Raji (cell line): Measurements from ENCODE around the gene CMTM6.

Experiments used
- POLR2A ChIP-seq: IDR thresholded peaks from 2 replicates; pipeline ENCODE4 v1.6.1; 2011; ENCODE audit warnings: low read depth, low read length, control low read depth; ENCODE audit not compliant: insufficient read depth

Gene CMTM6

DNA sequence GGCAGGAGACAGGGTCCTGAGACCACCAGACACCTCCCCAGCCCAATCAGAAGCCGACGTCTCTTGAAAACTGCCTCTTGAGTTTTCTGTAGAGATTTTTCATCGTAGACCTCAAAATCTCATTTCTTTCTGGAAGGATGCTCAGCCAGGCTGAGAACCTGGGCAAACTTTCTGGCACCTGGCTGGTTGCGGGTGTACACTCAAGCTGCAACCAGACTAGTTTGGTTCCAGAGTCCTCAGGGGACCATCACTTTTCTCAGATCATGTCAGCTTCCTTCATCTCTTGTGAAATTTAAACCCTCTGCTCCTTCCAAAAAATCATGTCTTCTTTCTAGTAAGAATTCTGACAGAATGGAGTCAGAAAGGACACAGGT, 65.8 kb downstream of the CMTM6 start:
- no peak for TF ChIP-seq POLR2A

DNA sequence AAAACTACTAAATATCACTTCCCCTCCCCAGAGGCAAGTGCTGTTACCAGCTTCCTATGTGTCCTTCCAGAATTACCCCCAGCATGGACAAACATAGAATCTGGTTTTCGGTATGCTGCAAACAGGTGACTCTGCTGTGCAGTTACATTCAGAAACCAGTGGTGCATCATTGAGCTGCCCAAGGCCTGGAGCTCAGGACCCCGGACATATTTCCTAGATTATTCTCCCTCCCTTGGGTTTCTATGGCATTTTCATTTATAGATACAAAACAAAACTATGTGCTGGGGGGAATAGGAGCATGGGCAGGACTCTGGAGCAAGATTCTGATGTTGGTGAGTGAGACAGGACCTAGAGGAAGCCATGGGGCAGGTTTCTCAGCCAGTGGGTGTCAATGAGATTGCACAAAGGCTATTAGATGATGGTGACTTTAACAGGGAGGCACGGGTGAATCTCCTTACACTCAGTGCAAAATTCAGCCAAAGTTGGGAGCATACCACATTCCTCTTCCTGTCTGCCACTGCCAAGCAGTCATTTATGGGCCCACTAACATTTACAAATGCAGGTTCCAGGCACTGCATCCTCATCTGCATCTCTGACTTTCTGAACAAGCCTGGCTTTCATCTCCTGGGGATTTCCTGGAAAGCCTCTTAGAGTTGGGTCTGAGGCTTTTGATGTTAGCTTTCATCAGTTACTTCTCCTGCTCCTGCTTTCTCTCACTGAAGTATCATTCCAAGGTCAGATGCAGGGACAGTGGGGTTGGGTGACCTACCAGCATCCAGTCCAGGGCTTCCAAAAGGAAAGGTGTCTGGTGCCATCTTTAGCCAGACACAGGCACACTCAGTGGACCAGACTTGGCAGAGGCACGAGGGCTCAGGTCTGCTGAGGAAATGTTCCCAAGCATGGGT, 66.5 kb downstream of the CMTM6 start:
- TF ChIP-seq POLR2A: no peak

DNA sequence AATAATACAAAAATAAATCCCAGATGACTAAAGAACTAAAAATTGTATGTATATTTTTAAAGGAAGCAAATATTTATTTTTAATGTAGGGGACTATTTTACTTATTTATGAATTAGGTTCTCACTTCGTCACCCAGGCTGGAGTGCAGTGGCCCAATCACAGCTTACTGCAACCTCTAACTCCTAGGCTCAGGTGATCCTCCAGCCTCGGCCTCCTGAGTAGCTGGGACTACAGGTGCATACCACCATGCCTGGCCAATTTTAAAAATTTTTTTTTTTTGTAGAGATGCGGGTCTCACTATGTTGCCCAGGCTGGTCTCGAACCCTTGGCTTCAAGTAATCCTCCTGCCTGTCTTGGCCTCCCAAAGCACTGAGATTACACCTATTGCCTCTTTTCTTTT, 68.4 kb downstream of the CMTM6 start:
- TF ChIP-seq POLR2A: no peak

DNA sequence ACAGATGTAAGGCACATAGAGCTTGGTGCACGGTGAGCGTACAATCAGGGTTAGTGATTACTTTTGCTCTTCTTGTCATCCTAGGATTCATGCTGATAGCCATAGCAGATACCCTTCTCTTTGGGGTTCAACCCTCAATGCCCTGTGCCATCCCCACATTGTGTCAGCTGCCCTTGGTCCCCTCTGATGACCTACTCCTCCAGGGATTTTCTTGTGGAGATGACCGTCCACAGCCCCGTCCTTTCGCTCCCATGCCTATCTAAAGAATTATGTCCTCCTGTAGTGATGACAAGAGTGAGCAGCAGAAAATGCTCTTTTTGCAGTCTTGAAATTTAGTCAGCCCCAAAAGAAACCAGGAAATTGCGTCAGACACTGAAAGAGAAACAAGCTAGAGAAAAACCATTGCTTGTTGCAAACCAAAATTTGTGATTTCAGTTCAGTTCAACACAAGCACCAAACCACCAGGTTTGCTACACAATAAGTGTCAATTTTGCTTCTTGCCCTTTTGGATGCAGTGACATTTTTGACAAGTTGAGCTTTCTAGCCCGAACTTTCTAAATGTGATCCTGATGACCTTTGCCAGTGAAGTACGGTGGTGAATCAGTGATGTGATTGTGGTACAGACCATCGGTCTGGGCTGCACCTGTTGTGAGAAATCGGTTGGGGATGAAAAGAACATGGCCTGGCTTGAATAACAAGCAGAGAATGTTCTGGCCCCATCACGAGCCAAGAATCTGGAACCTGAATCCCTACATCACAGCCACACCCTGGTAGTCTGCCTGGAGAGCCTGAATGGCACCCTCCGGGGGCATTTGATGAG, 69.7 kb downstream of the CMTM6 start:
- TF ChIP-seq POLR2A: no peak

DNA sequence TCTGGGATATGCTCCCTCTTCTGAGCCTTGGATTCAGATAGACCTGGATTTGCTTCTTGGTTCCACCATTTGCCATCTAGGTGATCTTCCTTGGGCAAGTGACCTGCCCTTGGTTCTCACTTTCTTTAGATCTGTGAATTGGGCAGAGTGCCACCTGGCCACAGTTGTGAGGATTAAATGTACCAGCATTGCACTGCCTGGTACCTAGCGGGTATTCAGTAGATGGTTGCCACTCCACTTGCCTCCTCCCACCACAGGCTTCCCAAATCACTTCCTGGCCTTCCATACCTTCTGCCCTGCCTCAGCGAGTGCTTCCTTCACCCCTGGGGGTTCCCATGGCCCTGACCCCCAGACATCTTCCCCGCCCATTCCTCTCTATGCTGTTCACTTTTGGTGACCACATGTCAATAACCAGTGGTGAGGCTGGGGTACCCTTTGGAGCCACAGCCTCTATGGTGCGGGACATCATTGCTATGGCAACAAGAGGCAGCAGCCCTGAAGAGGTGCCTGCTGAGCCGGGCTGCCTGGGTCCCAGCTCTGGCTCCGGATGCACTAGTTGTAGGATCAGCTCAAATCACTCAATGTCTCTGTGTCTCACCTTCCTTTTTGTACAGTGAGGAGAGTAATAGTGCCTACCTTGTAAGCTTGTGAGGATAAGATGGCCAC, 70.5 kb downstream of the CMTM6 start:
- no peak for TF ChIP-seq POLR2A

DNA sequence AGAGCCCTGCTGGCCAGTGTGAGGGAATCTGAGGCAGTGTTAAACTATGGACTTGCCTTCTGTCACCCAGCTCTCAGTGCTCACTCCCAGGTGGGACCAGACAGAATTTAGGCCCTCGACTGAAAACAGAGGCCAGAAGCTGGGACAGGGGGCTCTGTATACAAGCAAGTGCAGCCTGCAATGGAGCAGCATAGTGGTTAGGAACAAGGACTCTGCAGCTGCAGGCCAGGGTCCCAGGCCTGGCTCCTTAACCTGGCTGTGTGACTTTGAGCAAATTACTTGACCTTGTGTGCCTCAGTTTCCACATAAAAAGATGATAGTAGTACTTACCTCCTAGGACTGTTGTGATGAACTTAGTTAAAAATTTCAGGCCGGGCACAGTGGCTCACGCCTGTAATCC, 71.2 kb downstream of the CMTM6 start:
- TF ChIP-seq POLR2A: no peak
